ENCODE results near the gene PPP2R5E. TPM values are rescaled to one million over a fixed set of nuclear protein-coding genes. Genes with fewer than 3 reads are reported as not detected.

PPP2R5E gene
- total RNA-seq, 1 donor from 2014 or later, result 43.7 TPM

GRCh38 chr14:63371033-63371432 lies 172.1 kb downstream of the PPP2R5E start:
- Mint-ChIP-seq H3K9me3 (ENCODE audit: unreplicated experiment) (no peaks in the 10 kb centered on the region), H3K27me3 (ENCODE audit: unreplicated experiment) (no peaks in the 10 kb centered on the region), H3K36me3 (ENCODE audit: low read depth, unreplicated experiment) (peaks cover 5% of the 10 kb centered on the region), H3K27ac (ENCODE audit: unreplicated experiment) (no peak overlapping the region), H3K4me3 (ENCODE audit: unreplicated experiment) (no peak overlapping the region), H3K4me1 (ENCODE audit: unreplicated experiment) (no peaks in the 10 kb centered on the region)
- no peak for TF ChIP-seq CTCF (IDR thresholded peaks at IDR 0.05; ENCODE audit: unreplicated experiment)
- no peak for DNase-seq (ENCODE audit: low spot score)

- Mint-ChIP-seq H3K27me3 (ENCODE audit: unreplicated experiment) (no peaks in the 10 kb centered on the region), H3K36me3 (ENCODE audit: low read depth, unreplicated experiment) (no peaks in the 10 kb centered on the region), H3K27ac (ENCODE audit: unreplicated experiment) (no peak overlapping the region), H3K9me3 (ENCODE audit: unreplicated experiment) (no peaks in the 10 kb centered on the region), H3K4me1 (ENCODE audit: unreplicated experiment) (no peaks in the 10 kb centered on the region), H3K4me3 (ENCODE audit: unreplicated experiment) (no peak overlapping the region)
- TF ChIP-seq CTCF (IDR thresholded peaks at IDR 0.05; ENCODE audit: unreplicated experiment), result no peak
- DNase-seq (ENCODE audit: low spot score), result no peak
Observed at GRCh38 chr14:63367742-63368364, 175.3 kb downstream of the PPP2R5E start.

- no peak for TF ChIP-seq CTCF (IDR thresholded peaks at IDR 0.05; ENCODE audit: unreplicated experiment)
- Mint-ChIP-seq H3K4me3 (ENCODE audit: unreplicated experiment) (no peak overlapping the region), H3K27me3 (ENCODE audit: unreplicated experiment) (no peaks in the 10 kb centered on the region), H3K27ac (ENCODE audit: unreplicated experiment) (no peak overlapping the region), H3K9me3 (ENCODE audit: unreplicated experiment) (no peaks in the 10 kb centered on the region), H3K36me3 (ENCODE audit: low read depth, unreplicated experiment) (no peaks in the 10 kb centered on the region), H3K4me1 (ENCODE audit: unreplicated experiment) (peaks cover 6% of the 10 kb centered on the region)
- no peak for DNase-seq (ENCODE audit: low spot score)
Observed at GRCh38 chr14:63362389-63362819, 180.8 kb downstream of the PPP2R5E start.

GRCh38 chr14:63361790-63362189 lies 181.4 kb downstream of the PPP2R5E start:
- Mint-ChIP-seq H3K4me1 (ENCODE audit: unreplicated experiment) (peaks cover 6% of the 10 kb centered on the region), H3K36me3 (ENCODE audit: low read depth, unreplicated experiment) (no peaks in the 10 kb centered on the region), H3K9me3 (ENCODE audit: unreplicated experiment) (no peaks in the 10 kb centered on the region), H3K27me3 (ENCODE audit: unreplicated experiment) (no peaks in the 10 kb centered on the region), H3K27ac (ENCODE audit: unreplicated experiment) (no peak overlapping the region), H3K4me3 (ENCODE audit: unreplicated experiment) (no peak overlapping the region)
- TF ChIP-seq CTCF (IDR thresholded peaks at IDR 0.05; ENCODE audit: unreplicated experiment), result no peak
- DNase-seq (ENCODE audit: low spot score), result no peak

GRCh38 chr14:63357841-63358240 lies 185.3 kb downstream of the PPP2R5E start:
- Mint-ChIP-seq H3K4me1 (ENCODE audit: unreplicated experiment) (peaks cover 6% of the 10 kb centered on the region), H3K36me3 (ENCODE audit: low read depth, unreplicated experiment) (no peaks in the 10 kb centered on the region), H3K9me3 (ENCODE audit: unreplicated experiment) (no peaks in the 10 kb centered on the region), H3K27me3 (ENCODE audit: unreplicated experiment) (peaks cover 4% of the 10 kb centered on the region), H3K27ac (ENCODE audit: unreplicated experiment) (no peak overlapping the region), H3K4me3 (ENCODE audit: unreplicated experiment) (no peak overlapping the region)
- no peak for TF ChIP-seq CTCF (IDR thresholded peaks at IDR 0.05; ENCODE audit: unreplicated experiment)
- DNase-seq (ENCODE audit: low spot score), result no peak

All from endothelial cell (in vitro differentiated cells).